IPS DF 4.7 (cell line): ENCODE measurements around the gene PSTPIP1.

Source experiments
- DNase-seq: peaks from one replicate; pipeline ENCODE4 v3.0.0-alpha.2; 2013; ENCODE audit warnings: low spot score; ENCODE audit errors: extremely low read depth

Gene PSTPIP1

DNA sequence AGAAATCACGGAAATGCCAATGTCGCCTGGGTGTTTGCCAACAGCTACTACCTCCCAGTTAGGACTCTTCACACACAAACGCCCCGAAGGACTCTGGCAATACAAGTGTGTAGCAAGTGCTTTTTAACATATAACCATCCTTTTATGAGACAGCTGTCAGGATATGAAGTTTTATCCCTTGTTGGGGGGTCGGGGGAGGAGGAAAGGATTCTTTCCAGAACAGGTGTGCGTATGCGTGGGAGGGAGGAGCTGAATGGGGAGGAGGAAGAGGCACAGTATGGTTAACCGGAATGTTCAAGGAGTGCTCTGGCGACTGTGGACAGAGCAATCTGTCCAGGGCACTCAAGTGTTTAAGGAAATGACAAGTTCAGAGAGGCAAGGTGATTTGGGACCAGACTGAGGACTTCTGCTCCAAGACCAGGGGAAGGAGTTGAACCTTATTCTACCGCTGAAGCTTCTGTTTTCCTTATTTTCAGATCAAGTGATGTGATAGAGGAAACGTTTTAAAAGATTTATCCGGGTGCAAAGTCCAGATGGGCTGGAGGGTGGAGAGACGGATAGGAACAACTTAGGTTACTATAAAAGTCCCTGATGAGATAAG, 74.7 kb downstream of the PSTPIP1 start:
- no peak for DNase-seq

DNA sequence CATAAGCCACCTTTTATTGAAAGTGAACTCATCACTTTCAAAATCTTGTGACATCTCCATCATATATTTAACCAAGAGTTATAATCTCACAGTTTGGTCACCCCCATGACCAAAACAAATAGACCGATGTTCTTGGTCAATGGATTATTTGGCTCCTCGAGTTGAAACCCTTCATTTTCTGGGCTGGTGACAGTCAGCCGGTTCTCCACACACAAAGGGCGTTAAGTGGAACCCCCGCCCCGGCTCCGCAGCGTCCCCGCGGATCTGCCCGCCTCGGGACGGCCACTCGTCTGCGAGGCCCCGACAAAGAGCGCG, 75.2 kb downstream of the PSTPIP1 start:
- no peak for DNase-seq

DNA sequence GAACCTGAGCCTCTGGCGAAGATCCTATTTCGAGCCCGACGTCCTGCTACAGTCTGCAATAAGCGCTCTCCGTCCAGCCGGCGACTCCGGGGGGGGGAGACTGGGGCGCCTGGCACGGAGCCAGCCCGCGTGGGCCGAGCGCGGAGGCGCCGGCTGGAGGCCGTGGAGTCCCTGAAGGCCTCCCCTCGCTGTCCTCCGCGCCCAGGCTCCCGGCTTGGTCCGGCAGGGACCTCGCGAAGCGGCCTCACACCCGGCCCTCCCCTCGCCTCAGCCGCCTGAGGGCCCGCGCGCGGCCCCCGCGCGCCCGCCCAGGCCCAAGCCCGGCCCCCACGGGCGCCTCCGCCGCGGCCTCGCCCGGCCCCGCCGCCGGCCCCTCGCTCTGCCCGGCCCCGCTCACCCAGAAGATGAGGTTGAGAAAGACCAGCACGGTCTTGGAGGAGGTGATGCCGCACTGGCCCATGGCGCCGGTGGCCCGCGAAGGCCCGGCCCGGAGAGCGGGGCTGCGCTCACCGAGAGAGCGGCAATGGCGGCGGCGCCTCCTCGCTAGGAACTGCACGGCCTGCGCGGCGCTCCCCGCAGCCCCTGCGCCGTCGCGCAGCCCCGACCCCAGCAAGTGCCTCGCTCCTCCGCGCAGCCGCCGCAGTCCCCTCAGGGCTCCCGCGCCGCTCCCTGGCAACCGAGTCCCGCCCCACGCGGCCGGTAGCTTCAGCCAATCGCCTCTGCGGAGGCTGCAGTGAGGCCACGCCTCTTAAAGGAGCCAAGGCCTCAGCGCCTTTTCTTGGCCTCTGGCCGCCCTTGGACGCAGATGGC, 75.8 kb downstream of the PSTPIP1 start, which contains the start of gene TSPAN3:
TSPAN3 (minus strand) TSS at position 615 of the 810 bp plus-strand sequence; CDS start at position 460, 155 bp downstream.
- peak; percentile 71 for DNase-seq

DNA sequence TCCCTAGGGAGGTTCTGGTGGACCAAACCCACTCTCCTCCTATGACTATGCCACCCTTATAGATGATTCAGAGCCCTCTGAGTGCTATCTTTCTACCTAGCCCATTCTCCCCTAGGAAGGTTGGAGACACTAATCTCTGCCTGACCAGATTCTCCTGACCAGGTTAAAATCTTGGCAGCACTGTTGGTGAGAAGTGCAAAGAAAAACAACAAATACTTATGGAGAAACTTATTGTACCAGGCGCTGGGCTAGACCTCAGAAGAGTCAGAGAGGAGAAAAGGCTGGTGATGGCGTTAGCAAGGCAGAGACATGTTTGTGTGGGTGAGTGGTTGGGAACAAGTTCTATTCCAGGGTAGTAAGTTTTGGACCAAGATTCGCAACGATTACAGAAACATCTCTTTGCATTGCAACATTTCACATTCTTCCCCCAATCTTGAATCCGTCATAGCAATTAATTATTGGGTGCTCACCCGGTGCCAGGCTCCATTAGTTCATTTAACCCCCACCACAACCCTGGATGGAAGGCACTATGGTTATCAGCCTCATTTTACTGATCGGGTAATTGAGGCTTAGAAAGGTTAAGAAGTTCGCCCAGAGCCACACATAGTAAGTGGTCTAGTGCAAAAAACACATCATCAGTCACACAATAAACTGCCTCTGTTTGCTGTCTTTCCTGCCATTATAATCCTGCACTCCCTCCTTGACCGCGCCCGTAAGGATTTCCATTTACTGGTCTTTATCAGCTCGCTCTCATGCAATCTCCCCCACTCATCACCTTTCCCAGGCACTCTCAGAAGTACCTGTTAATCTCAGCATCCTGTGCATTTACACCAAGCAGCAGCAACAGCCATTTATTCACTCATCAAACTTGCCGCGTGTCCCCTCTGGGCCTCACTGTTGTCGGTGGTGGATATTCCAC, 76.6 kb downstream of the PSTPIP1 start:
- DNase-seq, result no peak

DNA sequence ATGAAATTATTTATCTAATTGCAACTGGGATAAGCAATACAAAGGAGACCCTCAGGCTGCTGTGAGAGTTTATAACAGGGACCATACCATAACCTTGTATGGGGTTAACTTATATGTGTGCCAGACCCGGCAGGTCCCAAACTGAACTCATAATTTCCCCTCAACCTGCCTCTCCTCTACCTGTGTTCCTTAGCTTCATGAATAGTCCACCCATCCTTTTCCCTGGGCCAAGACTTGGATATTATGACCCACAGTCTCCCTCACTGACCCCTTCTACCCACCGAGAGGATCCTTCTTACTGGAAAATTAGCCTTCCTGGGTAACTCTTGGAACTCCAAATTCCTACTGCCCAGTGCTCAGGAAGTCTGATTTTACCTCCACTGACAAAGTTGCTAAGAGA, 79.4 kb downstream of the PSTPIP1 start:
- DNase-seq, result no peak

DNA sequence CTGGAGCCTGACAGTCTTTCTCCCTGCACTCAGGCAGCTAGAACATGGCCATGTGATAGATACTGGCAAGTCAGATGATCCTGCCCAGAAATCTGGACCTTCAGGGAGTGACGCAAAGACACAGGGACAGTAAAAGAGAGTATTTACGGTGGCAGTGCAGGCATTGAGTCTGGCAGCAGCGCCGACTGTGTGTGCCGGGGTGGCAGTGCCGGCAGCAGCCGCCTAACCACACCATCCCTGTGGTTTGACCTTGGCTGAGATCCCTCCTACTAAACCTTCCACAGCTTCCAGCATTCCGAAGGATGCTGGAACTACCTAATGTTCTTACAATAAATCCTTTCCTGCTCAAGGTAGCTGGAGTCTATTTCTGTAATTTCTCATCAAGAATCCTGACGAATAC, 80.6 kb downstream of the PSTPIP1 start:
- DNase-seq, result no peak

DNA sequence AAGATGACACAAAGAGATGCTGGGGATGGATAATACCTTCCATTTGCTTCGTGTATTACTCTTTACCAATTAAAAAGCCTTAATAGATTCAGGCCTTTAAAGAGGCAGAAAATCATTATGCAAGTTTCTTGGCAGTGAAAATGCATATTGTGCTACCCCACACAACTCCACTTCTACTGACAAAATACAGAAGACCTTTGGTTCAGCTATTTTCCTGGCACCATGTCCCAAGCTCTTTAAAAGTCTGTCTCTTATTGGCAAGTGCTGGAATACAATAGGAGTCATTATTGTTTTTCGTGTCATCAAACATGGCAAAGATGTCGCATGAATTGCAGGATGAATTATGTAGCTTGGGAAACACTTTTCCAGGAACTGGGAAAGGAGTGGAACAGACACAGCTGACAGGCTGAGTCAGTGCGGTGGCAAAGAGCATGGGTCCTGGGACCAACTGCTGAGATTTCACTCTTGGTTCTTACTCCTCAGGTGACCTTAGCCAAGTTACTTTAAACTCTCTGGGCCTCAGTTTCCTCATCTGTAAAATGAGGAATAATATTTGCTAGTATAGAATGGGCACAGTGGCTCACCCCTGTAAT, 81.5 kb downstream of the PSTPIP1 start:
- no peak for DNase-seq

DNA sequence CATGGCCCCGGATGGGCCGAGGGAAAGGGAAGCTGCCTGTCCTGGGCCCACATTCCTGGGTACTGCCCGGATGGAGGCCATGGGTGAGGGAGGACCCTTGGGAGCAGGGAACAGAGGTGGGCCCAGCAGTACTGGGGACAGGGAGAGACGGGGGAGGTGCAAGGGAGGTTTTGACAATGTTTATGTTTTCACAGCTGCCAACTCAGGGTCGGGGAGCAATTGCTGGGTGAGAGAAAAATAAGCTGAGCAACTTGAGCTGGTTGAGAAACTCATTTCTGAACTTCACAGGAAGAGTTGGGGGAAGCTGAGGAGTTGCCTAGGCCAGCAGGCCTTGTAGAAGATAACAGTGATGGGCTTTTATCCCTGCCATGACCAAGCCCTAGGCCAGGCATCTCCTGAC, 87.0 kb downstream of the PSTPIP1 start:
- no peak for DNase-seq

DNA sequence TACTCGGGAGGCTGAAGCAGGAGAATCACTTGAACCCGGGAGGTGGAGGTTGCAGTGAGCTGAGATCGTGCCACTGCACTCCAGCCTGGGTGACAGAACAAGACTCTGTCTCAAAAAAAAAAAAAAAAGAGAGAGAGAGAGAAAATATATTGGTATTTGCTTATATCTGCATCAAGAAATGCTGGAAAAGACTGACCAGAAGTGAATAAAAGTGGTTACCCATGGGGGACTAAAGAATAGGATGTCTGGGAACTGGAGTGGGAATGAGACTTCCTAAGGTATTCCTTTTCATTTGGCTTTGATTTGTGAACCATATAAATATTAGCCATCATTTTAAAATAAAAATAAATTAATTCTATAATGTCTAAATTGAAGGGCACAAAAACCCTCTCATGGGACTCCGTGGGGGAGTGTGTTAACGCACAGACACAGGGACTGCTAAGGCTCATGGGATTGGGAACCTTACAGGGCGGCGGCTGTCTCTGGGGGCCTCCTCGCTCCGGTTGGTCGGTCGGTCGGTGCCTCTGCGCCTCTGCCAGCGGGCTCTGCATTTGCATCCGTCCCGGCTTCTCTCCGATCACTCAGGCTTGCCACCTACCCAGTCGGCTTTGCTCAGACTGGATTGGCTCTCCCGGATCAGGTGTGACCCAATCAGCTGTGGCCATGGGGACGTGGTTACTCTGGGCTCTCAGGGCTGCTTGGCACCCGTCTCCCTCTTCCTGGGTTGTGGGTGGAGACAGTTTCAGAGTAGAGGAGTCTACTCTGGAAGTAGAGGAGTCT, 88.6 kb downstream of the PSTPIP1 start:
- DNase-seq, result peak; percentile 87

DNA sequence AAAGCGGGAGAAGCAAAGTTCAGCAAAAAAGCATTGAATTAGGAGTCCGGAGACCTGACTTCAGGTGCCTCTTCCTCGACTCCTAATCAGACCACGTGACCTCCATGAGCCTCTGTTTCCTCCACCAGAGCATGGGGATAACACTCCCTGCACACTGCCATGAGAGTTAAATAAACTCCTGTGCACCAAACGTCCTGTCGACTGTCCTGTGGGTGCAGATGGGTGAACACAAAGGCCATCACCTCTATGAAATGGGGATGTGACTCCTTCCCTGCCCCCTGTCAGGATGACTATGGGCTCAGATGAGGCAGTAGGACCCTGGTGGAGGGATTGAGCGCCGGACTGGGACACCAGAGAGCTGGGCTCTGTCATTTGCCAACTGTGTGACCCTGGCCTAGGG, 89.5 kb downstream of the PSTPIP1 start:
- no peak for DNase-seq

DNA sequence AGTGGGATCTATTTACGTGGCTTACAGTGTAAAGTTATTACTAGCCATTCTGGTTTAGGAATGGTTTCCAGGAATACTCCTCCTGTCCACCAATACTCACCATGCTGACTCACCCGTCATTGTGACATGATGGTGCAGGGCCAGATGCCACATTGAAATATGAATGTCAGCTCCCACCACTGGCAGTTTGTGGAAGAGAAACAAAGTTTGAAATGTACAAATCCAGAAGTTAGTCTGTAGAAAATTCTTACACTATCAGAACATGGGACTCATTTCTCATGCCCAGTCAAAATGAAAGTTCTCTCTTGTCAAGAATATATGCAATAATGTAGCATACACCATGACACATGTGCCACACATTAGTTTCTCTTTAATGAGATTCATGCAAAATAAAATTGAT, 90.4 kb downstream of the PSTPIP1 start:
- no peak for DNase-seq
